DMS79 treated with DMSO at 0.1 percent for 48 hours (cell line): ENCODE data around the gene PORCN.
"Not testable (repeated sequence)": the region's sequence is repeated elsewhere in the genome, so short reads cannot be mapped to it uniquely, and the experiment has no call there.

ENCODE experiments used
- DNase-seq: peaks from one replicate; lab custom pipeline; 2025; lab: John Stamatoyannopoulos, UW

PORCN gene

GRCh38 chrX:48541140-48541814, 32.5 kb downstream of the PORCN start:
- no peak for DNase-seq

DNA sequence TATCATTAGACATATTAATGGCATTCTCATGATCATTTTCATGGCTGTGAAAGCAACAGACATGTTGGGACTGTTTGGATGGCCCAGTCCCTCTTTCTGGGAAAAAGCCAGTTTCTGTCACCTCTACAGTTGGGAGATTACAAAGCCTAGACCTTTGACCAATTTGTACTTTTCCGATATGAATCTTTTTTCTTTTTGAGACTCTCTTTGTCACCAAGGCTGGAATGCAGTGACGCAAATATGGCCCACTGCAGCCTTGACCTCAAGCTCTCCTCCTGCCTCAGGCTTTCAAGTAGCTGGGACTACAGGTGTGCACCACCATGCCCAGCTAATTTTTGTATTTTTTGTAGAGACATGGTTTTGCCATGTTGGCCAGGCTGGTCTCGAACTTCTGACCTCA, 40.1 kb downstream of the PORCN start:
- no peak for DNase-seq

- DNase-seq = not testable (repeated sequence)
These were observed 47.0 kb downstream of the PORCN start for GRCh38 chrX:48555731-48556325.

DNA sequence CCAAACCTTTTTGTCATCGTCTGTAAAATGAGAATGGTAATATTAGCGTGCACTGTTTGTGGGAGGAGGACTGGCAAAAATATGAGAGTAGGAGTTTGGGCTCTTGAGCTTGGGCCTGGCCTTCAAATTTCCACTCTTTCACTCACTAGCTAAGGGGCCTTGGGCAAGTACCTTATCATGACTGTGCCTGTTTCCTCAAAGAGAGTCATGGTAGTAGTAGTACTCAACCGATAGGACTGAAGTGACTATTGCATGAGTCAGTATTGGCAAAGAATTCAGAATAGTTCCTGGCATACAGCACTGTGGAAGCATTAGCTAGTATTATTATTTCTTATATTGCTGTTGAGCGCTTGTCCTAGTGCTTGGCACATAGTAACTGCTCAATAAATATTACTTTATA, 49.5 kb downstream of the PORCN start:
- DNase-seq = no peak

DNA sequence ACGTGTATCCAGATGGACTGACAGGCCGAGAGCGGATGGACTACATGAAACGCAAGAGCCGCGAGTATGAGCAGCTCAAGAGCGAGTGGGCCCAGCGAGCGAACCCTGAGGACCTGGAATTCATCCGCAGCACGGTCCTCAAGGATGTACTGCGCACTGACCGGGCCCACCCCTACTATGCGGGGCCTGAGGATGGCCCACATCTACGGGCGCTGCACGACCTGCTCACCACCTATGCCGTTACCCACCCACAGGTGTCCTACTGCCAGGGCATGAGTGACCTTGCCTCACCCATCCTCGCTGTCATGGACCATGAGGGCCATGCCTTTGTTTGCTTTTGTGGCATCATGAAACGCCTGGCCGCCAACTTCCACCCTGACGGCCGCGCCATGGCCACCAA, 50.8 kb downstream of the PORCN start:
- DNase-seq = no peak

DNA sequence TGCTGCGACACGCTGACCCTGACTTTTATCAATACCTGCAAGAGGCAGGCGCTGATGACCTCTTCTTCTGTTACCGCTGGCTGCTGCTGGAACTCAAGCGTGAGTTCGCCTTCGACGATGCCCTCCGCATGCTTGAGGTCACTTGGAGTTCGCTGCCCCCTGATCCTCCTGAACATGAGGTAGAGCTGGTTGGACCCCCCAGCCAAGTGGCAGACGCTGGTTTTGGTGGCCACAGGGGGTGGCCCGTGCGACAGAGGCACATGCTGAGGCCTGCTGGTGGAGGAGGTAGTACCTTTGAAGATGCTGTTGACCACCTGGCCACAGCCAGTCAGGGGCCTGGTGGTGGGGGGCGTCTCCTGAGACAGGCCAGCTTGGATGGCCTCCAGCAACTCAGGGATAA, 51.3 kb downstream of the PORCN start:
- DNase-seq = no peak

DNA sequence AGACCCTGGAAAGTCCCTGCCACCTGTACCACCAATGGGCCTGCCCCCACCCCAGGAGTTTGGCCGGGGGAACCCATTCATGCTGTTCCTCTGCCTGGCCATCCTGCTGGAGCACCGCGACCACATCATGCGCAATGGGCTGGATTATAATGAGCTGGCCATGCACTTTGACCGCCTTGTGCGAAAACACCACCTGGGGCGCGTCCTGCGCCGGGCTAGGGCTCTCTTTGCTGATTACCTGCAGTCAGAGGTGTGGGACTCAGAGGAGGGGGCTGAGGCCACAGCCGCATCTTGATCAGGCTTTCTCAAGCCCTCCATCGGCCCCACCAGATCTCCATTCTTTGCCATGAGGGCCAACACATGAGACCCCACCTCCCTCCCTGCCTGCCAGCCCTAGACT, 51.9 kb downstream of the PORCN start:
- no peak for DNase-seq

- DNase-seq = no peak
These were observed 61.2 kb downstream of the PORCN start for GRCh38 chrX:48569958-48570357.
